ENCODE data around the gene HDHD5.

Gene HDHD5

DNA sequence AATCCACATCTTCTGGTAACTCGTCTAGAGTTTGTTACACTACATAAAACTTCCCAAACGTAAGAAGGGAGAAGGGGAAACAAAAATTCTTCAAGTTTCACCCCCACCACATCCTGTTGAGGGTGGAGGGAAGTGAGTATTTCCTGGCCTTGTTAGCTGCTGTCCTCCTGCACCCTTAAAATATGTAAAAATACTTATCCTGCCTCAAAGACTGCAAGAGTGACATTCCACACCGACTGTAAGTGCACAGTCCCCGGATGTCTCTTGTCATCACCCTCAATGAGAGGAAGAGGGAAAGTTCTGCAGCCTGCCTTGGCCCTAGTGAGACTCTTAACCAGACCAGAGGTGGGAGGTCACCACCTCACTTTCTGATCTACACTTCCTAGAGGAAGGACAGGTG lies 41.2 kb downstream of the HDHD5 start:
- DNase-seq (ENCODE audit: low spot score) = no peak
- TF ChIP-seq, protein P1, sequence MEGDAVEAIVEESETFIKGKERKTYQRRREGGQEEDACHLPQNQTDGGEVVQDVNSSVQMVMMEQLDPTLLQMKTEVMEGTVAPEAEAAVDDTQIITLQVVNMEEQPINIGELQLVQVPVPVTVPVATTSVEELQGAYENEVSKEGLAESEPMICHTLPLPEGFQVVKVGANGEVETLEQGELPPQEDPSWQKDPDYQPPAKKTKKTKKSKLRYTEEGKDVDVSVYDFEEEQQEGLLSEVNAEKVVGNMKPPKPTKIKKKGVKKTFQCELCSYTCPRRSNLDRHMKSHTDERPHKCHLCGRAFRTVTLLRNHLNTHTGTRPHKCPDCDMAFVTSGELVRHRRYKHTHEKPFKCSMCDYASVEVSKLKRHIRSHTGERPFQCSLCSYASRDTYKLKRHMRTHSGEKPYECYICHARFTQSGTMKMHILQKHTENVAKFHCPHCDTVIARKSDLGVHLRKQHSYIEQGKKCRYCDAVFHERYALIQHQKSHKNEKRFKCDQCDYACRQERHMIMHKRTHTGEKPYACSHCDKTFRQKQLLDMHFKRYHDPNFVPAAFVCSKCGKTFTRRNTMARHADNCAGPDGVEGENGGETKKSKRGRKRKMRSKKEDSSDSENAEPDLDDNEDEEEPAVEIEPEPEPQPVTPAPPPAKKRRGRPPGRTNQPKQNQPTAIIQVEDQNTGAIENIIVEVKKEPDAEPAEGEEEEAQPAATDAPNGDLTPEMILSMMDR (IDR thresholded peaks at IDR 0.05; ENCODE audit: borderline replicate concordance, control extremely low read depth, extremely low read depth, insufficient read depth, missing control alignments) = no peak
- in situ Hi-C loops (cut with MboI; ENCODE audit: low sequenced_read_pairs, unreplicated experiment) = no loop called here

DNA sequence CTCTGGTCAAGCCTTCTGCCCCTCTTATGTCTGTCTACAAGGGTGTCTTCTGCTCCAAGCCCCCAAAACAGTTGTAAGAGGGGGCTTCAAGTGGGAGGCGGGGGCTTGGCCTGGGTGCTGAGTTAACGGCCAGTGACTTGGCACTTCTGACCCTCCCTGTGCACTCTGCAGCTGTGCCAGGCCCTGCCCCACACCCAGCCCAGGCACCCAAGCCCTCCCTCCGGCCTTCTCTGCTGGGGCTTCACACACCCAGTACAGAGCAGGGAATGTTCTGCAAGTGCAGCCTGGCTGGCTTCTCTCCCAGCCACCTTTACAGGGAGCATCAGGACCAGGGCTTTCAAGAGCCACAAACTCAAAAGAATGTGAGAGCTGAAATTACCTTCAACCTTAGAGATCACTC lies 41.7 kb downstream of the HDHD5 start:
- in situ Hi-C loops (cut with MboI; ENCODE audit: low sequenced_read_pairs, unreplicated experiment) = no loop called here
- TF ChIP-seq, protein P1 (IDR thresholded peaks at IDR 0.05; ENCODE audit: borderline replicate concordance, control extremely low read depth, extremely low read depth, insufficient read depth, missing control alignments) = no peak
- DNase-seq (ENCODE audit: low spot score) = no peak

DNA sequence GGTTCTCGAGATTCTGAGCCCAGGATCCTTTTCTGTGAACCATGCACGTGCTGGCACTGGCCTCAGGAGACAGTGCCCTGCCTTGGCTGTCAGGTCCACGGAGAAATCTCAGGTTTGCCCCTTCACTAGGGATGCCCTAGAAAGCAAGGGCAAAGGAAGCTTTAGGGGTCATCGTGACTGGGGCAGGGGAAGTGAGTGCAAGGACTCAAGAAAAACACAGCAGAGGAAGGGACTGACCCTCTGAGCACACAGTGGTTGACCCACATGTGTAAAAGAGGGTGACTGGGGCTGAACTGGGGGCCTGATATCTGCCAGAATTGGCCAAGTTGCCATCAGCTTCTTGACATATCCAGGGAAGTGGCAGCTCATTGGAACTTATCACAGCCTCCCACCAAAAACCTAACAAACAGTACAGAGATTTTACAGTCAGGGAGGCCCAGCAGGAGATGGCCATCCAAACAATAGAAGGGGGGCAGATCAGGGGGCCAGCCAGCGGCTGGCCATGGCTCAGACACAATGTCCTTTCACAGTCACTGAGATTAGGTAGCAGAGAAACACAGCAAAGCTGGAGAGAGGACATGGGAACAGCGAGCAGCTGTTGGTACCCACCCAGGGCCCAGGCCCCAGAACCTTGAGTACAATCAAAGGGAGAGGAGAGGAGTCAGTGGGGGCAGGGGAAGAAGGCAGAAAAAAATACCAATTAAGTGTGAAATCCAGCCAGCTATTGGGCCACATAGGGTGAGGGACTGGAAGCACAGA lies 42.3 kb downstream of the HDHD5 start:
- no peak for DNase-seq (ENCODE audit: low spot score)
- in situ Hi-C loops (cut with MboI; ENCODE audit: low sequenced_read_pairs, unreplicated experiment) = no loop called here
- TF ChIP-seq, protein P1 (IDR thresholded peaks at IDR 0.05; ENCODE audit: borderline replicate concordance, control extremely low read depth, extremely low read depth, insufficient read depth, missing control alignments) = no peak

DNA sequence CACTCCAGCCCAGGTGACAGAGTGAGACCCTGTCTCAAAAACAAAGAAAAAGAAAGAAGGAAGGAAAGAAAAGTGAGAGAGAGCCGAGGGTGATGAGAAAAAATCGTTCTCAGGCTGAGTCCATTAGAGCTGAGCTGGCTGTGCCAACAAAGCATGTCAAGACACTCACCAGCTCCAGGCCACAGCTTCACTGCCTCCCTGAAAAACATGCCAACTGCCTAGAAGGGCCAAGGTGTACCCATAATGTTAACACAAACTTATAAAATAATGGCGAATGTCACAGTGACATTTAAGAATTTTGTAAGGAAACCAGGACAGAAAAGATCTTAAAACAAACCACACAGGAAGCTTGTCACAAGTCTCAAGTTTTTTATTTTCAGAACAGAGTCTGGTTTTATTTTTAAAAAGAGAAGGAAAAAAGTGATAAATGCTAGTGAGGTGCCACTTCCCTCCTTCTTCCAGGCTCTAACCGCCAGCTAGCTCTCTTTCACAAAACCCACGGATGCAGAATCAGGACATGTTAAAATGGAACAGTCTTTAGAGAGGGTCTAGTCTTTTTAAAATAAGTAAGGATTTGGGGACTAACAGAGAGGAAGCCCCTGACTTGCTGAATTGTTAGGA lies 43.0 kb downstream of the HDHD5 start:
- in situ Hi-C loops (cut with MboI; ENCODE audit: low sequenced_read_pairs, unreplicated experiment) = no loop called here
- no peak for DNase-seq (ENCODE audit: low spot score)
- TF ChIP-seq, protein P1 (IDR thresholded peaks at IDR 0.05; ENCODE audit: borderline replicate concordance, control extremely low read depth, extremely low read depth, insufficient read depth, missing control alignments) = no peak

DNA sequence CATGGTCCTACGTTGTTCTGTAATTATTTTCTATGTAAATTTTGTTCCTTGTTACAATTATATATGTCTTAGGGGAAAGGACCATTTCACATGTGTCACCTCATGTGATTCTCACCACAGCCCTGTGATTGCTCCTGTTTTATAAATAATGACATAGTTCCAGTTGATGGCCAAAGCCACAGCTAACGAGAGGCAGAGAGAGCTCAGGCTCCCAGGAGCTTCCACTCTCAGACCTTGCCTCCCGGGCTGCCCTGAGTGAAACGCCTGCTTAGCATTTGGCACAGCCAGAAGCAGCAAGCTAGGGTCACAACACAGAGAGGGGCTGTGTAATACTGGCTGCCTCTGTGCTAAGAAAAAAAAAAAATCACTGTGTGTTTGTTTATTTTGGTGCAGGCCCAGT lies 43.8 kb downstream of the HDHD5 start:
- DNase-seq (ENCODE audit: low spot score) = no peak
- in situ Hi-C loops (cut with MboI; ENCODE audit: low sequenced_read_pairs, unreplicated experiment) = no loop called here
- TF ChIP-seq, protein P1 (IDR thresholded peaks at IDR 0.05; ENCODE audit: borderline replicate concordance, control extremely low read depth, extremely low read depth, insufficient read depth, missing control alignments) = no peak

DNA sequence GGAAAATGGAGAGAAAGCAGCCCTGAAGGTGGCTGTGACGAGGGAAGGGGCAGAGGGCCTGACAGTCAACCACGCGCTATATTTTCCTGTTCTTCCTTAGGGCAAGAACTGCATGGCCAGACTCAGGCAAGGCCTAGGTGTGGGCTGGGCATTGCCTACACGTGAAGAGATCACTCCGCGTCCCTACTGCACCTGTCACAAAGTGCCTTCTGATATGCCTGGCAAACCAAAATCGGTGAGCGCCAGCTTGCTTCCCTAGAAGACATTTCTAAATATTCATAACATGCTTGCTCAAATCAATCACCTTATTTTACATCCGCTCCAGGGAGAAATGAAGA lies 44.2 kb downstream of the HDHD5 start:
- in situ Hi-C loops (cut with MboI; ENCODE audit: low sequenced_read_pairs, unreplicated experiment) = no loop called here
- DNase-seq (ENCODE audit: low spot score) = no peak

More for the DNA sequence above, 44.2 kb downstream of the HDHD5 start:
- TF ChIP-seq, protein P1 (IDR thresholded peaks at IDR 0.05; ENCODE audit: borderline replicate concordance, control extremely low read depth, extremely low read depth, insufficient read depth, missing control alignments) = no peak

All from GM13976 (cell line).